GM12801 (cell line): ENCODE measurements around the gene CELF5.

ENCODE experiments used
- TF ChIP-seq, protein P1 (sequence below): IDR thresholded peaks from one replicate; pipeline ENCODE4 v1.5.1; 2011; ENCODE audit warnings: control low read depth; ENCODE audit not compliant: insufficient read length; ENCODE audit errors: extremely low read depth

CELF5 gene

DNA sequence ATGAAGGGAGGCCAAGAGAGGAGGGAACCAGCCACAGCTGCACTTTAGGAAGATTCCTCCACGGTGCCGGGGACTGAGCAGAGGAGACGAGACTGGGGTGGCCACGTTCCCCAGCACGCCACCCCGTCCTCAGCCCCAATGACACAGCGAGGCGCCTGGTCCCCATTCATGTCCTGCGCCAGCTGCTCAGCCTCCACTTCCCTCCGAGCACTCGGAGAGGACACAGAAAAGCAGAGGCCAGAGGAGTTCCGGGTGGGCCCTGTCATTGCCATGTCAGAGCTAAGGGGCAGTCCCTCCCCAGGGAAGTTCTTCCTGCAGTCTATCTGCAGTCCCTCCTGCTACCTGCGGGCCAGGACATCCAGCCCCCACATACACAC lies 88.7 kb downstream of the CELF5 start:
- TF ChIP-seq, protein P1, sequence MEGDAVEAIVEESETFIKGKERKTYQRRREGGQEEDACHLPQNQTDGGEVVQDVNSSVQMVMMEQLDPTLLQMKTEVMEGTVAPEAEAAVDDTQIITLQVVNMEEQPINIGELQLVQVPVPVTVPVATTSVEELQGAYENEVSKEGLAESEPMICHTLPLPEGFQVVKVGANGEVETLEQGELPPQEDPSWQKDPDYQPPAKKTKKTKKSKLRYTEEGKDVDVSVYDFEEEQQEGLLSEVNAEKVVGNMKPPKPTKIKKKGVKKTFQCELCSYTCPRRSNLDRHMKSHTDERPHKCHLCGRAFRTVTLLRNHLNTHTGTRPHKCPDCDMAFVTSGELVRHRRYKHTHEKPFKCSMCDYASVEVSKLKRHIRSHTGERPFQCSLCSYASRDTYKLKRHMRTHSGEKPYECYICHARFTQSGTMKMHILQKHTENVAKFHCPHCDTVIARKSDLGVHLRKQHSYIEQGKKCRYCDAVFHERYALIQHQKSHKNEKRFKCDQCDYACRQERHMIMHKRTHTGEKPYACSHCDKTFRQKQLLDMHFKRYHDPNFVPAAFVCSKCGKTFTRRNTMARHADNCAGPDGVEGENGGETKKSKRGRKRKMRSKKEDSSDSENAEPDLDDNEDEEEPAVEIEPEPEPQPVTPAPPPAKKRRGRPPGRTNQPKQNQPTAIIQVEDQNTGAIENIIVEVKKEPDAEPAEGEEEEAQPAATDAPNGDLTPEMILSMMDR, result no peak

DNA sequence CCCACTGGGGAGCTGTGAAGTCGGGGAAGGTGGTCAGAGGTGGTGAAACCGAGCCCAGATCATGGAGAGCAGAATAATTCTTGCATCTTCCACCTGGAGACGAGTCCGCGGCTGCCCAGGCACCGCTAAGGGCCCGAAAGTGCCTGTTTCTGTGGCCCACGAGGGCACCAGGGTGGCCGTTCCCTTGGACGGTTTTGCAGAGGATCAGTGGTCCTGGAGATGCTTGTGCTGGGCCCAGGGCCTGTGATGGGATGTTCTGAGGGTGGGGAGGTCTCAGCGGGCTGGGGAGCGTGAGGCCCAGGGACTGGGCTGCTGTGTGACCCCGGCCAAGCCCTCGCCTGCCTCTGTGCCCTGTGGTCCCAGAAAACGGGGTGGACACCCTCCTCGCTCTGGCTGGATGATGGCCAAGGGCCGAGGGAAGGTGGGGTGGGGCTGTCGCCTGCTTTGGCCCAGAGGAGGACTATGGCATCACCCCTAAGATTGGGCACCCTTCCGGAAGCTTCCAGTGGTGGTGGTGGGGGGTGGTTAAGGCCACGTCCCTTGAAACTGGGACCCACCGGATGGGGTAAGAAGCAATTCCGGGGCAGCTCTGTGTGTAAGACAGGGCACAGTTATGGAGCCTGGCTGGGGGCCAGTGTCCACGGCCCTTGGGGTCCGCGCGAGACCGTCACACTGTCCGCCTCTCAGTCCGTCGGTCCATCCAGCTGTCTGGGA lies 90.7 kb downstream of the CELF5 start:
- TF ChIP-seq, protein P1, result no peak

DNA sequence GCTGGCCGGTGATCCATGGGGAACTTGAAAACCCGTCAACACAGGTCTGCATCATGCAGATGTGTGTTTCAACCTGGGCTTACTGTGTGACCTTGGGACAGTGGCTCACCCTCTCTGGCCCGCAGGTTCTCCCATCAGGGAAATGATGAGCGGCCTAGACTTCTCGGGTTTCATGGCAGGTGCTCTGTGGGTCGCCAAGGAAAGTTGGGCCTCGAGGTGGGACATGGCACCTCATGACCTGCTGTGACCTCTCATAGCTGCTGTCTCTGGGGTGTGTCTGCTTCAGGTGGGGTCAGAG lies 91.2 kb downstream of the CELF5 start:
- TF ChIP-seq, protein P1, result no peak

DNA sequence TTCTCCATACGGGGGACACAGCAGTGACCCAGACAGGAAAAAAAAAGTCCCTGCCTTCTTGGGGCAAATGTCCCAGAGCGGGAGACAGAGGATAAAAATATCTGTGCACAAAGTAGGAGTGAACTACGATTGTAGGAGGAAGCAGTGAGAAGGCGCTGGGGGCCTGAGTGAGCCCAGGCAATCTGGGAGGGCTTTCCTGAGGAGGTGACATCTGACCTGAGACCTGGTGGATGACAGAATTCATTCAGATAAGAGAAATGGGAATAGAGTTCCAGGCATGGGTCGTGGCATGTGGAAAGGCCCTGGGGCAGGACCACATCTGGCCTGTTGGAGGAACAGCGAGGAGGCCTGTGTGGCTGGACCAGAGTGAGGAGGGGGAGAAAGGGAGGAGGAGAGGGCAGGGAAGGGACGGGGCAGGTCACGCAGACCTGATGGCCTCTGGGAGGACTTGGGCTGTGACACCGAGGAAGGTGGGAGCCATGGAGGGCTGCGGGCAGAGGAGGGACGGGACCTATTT lies 91.7 kb downstream of the CELF5 start:
- TF ChIP-seq, protein P1, result no peak

DNA sequence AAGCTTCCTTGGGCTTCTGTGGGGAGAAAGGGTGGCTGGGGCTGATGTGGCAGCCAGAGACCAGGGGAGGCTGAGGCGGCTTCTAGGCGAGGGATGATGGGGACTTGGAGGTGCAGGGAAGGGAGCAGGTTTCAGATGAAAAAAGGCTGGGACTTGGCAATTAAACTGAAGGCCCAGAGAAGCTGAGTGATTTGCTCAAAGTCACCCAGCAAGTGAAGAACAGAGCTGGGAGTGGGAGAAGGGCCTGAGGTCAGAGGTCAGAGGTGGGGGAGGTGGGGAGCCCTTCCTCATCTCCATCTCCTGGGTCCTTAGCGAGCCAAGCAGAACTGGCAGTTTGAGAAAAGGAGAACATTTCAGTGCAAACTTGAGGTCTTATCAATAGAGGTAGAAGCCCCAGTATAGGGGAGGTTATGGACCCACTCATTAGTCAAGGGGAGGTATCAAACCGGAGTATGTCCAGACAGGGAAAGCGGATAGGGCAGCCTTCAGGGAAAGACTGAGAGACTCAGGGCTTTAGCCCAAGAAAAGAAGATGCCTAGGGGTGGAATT lies 92.3 kb downstream of the CELF5 start:
- TF ChIP-seq, protein P1, result no peak

DNA sequence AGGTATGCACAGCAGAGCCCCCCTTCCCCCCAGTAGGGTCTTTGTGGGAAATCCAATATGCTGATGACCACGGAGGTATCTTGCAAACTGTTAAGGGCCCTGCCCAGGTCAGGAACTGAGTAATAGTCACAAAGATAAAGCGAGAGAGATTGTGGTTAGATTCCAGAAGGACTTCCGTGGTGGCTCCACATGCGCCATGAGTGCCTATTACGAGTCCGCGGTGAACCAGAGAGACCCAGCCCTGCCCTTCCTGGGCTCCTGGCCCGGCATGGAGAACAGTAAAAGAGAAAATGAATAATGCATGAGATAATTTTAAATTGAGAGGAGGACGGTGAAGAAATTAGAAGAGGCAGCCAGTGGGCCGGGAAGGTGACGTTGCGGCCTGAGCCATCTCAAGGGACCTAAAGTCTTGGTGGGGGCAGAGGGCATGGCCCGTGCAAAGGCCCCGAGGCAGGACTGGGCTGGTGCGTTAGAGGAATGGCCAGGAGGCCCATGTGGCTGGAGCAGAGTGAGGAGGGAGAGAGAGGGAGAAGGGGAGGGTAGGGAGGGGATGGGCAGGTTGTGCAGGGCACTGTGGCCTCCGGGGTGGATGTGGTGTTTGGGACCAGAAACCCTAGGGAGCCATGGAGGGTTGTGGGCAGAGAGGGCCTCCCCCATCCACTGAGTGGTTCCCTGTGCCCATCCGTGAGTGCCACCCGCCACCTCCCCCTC lies 95.3 kb downstream of the CELF5 start:
- TF ChIP-seq, protein P1, result no peak

DNA sequence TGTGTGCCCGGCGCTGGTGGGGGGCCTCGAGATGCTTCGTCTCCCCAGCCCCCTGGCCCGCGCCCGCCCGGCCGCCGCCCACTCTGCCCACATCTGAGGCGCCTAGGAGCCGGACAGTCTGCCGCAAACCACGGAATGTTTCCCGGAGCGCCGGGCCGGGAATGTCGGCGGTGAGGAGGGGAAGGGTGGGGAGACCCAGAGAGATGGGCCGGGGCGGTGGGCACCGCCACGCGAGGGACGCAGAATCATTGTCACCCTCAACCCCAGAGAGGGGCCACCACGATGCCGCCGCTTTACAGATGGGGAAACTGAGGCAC lies 95.9 kb downstream of the CELF5 start:
- TF ChIP-seq, protein P1, result no peak
